Stimulated activated naive CD8-positive, alpha-beta T cell treated with anti-CD3 and anti-CD28 coated beads, Interleukin-15, Interleukin-2, amounts not matched to agents 100 U/mL and 50 U/mL, for 24 hours (primary cell): ENCODE measurements around the gene HOXC12.
A peak's percentile ranks its signal among the peaks of the same experiment; 100 is the strongest.

Experiments used
- ATAC-seq: fragments of 150-1000 bp; cut with Tn5 transposase; one replicate; pipeline ENCODE4 v1.10.0; 2021
- DNase-seq: peaks from one replicate; pipeline ENCODE4 v3.0.0; 2021

Gene HOXC12

GRCh38 chr12:53954694-53955035, at the start of gene HOXC12:
Gene HOXC12, plus strand, starts transcription at chr12:53954903. Its CDS starts 27 bp downstream, at chr12:53954930.
- no peak for DNase-seq
- no peak for ATAC-seq

- no peak for DNase-seq
- no peak for ATAC-seq
These were observed 47.6 kb upstream of the HOXC12 start for GRCh38 chr12:53907103-53907502.

- ATAC-seq (no peak), DNase-seq (no peak)
These were observed 37.7 kb upstream of the HOXC12 start for GRCh38 chr12:53916788-53917655.

- DNase-seq (no peak), ATAC-seq (no peak)
These were observed 29.9 kb upstream of the HOXC12 start for GRCh38 chr12:53924521-53925405.

GRCh38 chr12:53927220-53928029, 27.3 kb upstream of the HOXC12 start:
- DNase-seq: no peak
- ATAC-seq: no peak

GRCh38 chr12:53928054-53928835, 26.5 kb upstream of the HOXC12 start:
- DNase-seq (no peak), ATAC-seq (no peak)

- DNase-seq: no peak
These were observed 25.2 kb upstream of the HOXC12 start for GRCh38 chr12:53929527-53929926.

GRCh38 chr12:53930591-53931255, 24.0 kb upstream of the HOXC12 start:
- ATAC-seq (no peak), DNase-seq (no peak)

More at GRCh38 chr12:53929527-53929926, 25.2 kb upstream of the HOXC12 start:
- no peak for ATAC-seq

- DNase-seq: no peak
- no peak for ATAC-seq
These were observed 22.7 kb upstream of the HOXC12 start for GRCh38 chr12:53931844-53932581.

- ATAC-seq: no peak
- no peak for DNase-seq
These were observed 21.8 kb upstream of the HOXC12 start for GRCh38 chr12:53932915-53933314.

- ATAC-seq (no peak), DNase-seq (no peak)
These were observed 19.0 kb upstream of the HOXC12 start for GRCh38 chr12:53935383-53936341.

GRCh38 chr12:53937099-53937498, 17.6 kb upstream of the HOXC12 start:
- no peak for ATAC-seq

GRCh38 chr12:53937596-53938325, 16.9 kb upstream of the HOXC12 start:
- ATAC-seq (no peak), DNase-seq (no peak)

More at GRCh38 chr12:53937099-53937498, 17.6 kb upstream of the HOXC12 start:
- no peak for DNase-seq

GRCh38 chr12:53938326-53939140, 16.2 kb upstream of the HOXC12 start, which contains the start of gene HOXC13:
Gene HOXC13, plus strand, starts transcription at chr12:53938831. Its CDS starts 76 bp downstream, at chr12:53938907.
- ATAC-seq (peak; percentile 36), DNase-seq (no peak)

- no peak for ATAC-seq
- DNase-seq: no peak
These were observed 15.3 kb upstream of the HOXC12 start for GRCh38 chr12:53939141-53940108.

GRCh38 chr12:53940443-53941014, 14.2 kb upstream of the HOXC12 start:
- ATAC-seq: no peak
- no peak for DNase-seq
